ENCODE data around the gene FBXO15.

DNA sequence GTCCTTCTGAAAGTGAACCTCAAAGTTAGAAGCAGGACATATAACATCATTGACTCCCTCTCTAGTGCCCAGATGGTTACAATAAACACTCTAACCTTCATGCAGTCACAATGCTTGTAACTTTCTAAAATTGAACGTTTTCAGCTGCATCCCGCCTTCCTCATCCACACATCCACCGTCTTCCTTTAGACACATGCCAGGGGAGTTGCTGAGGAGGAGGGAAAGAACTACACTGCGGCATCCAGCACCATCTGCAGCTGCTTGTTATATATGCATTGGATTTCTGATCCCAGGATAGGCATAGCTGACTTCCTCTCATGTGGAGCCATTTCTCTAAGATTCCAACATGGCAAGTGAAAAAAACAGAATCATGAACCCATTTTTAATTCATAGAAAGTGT lies 96.8 kb downstream of the FBXO15 start:
- TF ChIP-seq, protein P1, sequence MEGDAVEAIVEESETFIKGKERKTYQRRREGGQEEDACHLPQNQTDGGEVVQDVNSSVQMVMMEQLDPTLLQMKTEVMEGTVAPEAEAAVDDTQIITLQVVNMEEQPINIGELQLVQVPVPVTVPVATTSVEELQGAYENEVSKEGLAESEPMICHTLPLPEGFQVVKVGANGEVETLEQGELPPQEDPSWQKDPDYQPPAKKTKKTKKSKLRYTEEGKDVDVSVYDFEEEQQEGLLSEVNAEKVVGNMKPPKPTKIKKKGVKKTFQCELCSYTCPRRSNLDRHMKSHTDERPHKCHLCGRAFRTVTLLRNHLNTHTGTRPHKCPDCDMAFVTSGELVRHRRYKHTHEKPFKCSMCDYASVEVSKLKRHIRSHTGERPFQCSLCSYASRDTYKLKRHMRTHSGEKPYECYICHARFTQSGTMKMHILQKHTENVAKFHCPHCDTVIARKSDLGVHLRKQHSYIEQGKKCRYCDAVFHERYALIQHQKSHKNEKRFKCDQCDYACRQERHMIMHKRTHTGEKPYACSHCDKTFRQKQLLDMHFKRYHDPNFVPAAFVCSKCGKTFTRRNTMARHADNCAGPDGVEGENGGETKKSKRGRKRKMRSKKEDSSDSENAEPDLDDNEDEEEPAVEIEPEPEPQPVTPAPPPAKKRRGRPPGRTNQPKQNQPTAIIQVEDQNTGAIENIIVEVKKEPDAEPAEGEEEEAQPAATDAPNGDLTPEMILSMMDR (IDR thresholded peaks at IDR 0.05 in 4 of 5, conservative IDR thresholded peaks at IDR 0.05 in 1 of 5), result no peak
- no peak for TF ChIP-seq POLR2A (IDR thresholded peaks at IDR 0.05)
